Kidney epithelial cell (primary cell): ENCODE data around the gene FANCD2OS. TPM values are rescaled to one million over a fixed set of nuclear protein-coding genes. Genes with fewer than 3 reads are reported as not detected.
"Not testable (repeated sequence)": the region's sequence is repeated elsewhere in the genome, so short reads cannot be mapped to it uniquely, and the experiment has no call there.

ENCODE experiments used
- DNase-seq: peaks from one replicate; pipeline ENCODE4 v3.0.0-alpha.2; 2010; ENCODE audit warnings: low read depth
- H3K27me3 ChIP-seq: 2 replicates; pipeline ENCODE4 v1.6.0; 2011; ENCODE audit warnings: low read length; ENCODE audit not compliant: control insufficient read depth, insufficient read depth
- H3K36me3 ChIP-seq: 2 replicates; pipeline ENCODE4 v1.5.1; 2011; ENCODE audit warnings: low read length; ENCODE audit not compliant: control insufficient read depth, insufficient read depth
- H3K4me3 ChIP-seq: 2 replicates; pipeline ENCODE4 v1.5.1; 2011; ENCODE audit warnings: low read depth, mild to moderate bottlenecking, control low read depth, low read length
- CTCF ChIP-seq: IDR thresholded peaks from 2 replicates; pipeline ENCODE4 v1.5.1; 2011; ENCODE audit warnings: mild to moderate bottlenecking, moderate library complexity, low read length, control low read depth, inconsistent platforms; ENCODE audit not compliant: insufficient read depth, poor library complexity, severe bottlenecking
- total RNA-seq: library from RNA; depleted of rRNA; stranded (reverse); fragments of >200 nt; gene quantifications from 2 replicates; pipeline ENCODE4 v1.2.3, GENCODE V29; 2015

FANCD2OS gene
- total RNA-seq, 1 donor from 2014 or later: not detected

- no peak for TF ChIP-seq CTCF
These were observed 1.1 kb downstream of the FANCD2OS start for GRCh38 chr3:10106919-10107318.

GRCh38 chr3:10099041-10099440, 9.0 kb downstream of the FANCD2OS start:
- TF ChIP-seq CTCF: no peak

More at GRCh38 chr3:10106919-10107318, 1.1 kb downstream of the FANCD2OS start:
- no peak for DNase-seq
- no peaks in the 10 kb centered on the region for H3K36me3 ChIP-seq
- no peak overlapping the region for H3K4me3 ChIP-seq
- no peaks in the 10 kb centered on the region for H3K27me3 ChIP-seq

GRCh38 chr3:10093678-10094077, 14.4 kb downstream of the FANCD2OS start:
- TF ChIP-seq CTCF: no peak
- no peaks in the 10 kb centered on the region for H3K36me3 ChIP-seq
- DNase-seq: no peak

More at GRCh38 chr3:10099041-10099440, 9.0 kb downstream of the FANCD2OS start:
- H3K4me3 ChIP-seq: no peak overlapping the region
- DNase-seq: no peak
- H3K27me3 ChIP-seq: no peaks in the 10 kb centered on the region
- no peaks in the 10 kb centered on the region for H3K36me3 ChIP-seq

GRCh38 chr3:10091387-10091786, 16.7 kb downstream of the FANCD2OS start:
- not testable (repeated sequence) for DNase-seq, H3K27me3 ChIP-seq, H3K36me3 ChIP-seq, H3K4me3 ChIP-seq

More at GRCh38 chr3:10093678-10094077, 14.4 kb downstream of the FANCD2OS start:
- Histone ChIP-seq H3K27me3 (no peaks in the 10 kb centered on the region), H3K4me3 (no peak overlapping the region)

GRCh38 chr3:10090774-10091173, 17.3 kb downstream of the FANCD2OS start:
- DNase-seq, H3K4me3 ChIP-seq, H3K27me3 ChIP-seq, H3K36me3 ChIP-seq: not testable (repeated sequence)

- no peak overlapping the region for H3K4me3 ChIP-seq
- no peaks in the 10 kb centered on the region for H3K27me3 ChIP-seq
- no peaks in the 10 kb centered on the region for H3K36me3 ChIP-seq
- TF ChIP-seq CTCF: no peak
- DNase-seq: no peak
These were observed 17.9 kb downstream of the FANCD2OS start for GRCh38 chr3:10090179-10090578.

GRCh38 chr3:10088256-10088655, 19.8 kb downstream of the FANCD2OS start:
- no peak for TF ChIP-seq CTCF
- no peaks in the 10 kb centered on the region for H3K27me3 ChIP-seq
- no peak overlapping the region for H3K4me3 ChIP-seq
- H3K36me3 ChIP-seq: no peaks in the 10 kb centered on the region
- no peak for DNase-seq
